SKM-1 treated with dmso at 0.1 percent for 144 hours (cell line): Measurements from ENCODE around the gene WDR64.

Source experiments
- DNase-seq: peaks from one replicate; lab custom pipeline; 2025; ENCODE audit not compliant: unreplicated experiment; lab: John Stamatoyannopoulos, UW

The WDR64 gene

GRCh38 chr1:241630899-241631298 is 21.2 kb upstream of the WDR64 start:
- DNase-seq, result no peak

GRCh38 chr1:241631674-241632073 is 20.4 kb upstream of the WDR64 start:
- DNase-seq, result no peak

GRCh38 chr1:241632987-241633386 is 19.1 kb upstream of the WDR64 start:
- DNase-seq, result no peak

- no peak for DNase-seq
These were observed 16.4 kb upstream of the WDR64 start for GRCh38 chr1:241635556-241636152.

- no peak for DNase-seq
These were observed 15.8 kb upstream of the WDR64 start for GRCh38 chr1:241636291-241636690.

GRCh38 chr1:241637046-241637590 is 15.0 kb upstream of the WDR64 start:
- DNase-seq, result no peak

GRCh38 chr1:241637604-241638003 is 14.5 kb upstream of the WDR64 start:
- peak; percentile 81 for DNase-seq

GRCh38 chr1:241638099-241638682 is 13.9 kb upstream of the WDR64 start:
- DNase-seq, result no peak

GRCh38 chr1:241638909-241639622 is 13.0 kb upstream of the WDR64 start:
- DNase-seq, result peak; percentile 64

- DNase-seq, result peak; percentile 75
These were observed 12.4 kb upstream of the WDR64 start for GRCh38 chr1:241639623-241640148.

- peak; percentile 94 for DNase-seq
These were observed 11.8 kb upstream of the WDR64 start, which contains the start of the genes CHML and OPN3 for GRCh38 chr1:241640149-241640866. CHML (minus strand) TSS chr1:241640369; CDS start chr1:241635766, 4,603 bp downstream. OPN3 (minus strand) TSS chr1:241640369; CDS start chr1:241640254, 115 bp downstream.

GRCh38 chr1:241640867-241641622 is 11.0 kb upstream of the WDR64 start:
- DNase-seq, result peak; percentile 92

GRCh38 chr1:241641773-241642592 is 10.1 kb upstream of the WDR64 start:
- no peak for DNase-seq

GRCh38 chr1:241642593-241642944 is 9.5 kb upstream of the WDR64 start:
- DNase-seq, result no peak

- DNase-seq, result no peak
These were observed 7.8 kb upstream of the WDR64 start for GRCh38 chr1:241644259-241644658.

GRCh38 chr1:241645199-241645598 is 6.9 kb upstream of the WDR64 start:
- no peak for DNase-seq

GRCh38 chr1:241646201-241646600 is 5.9 kb upstream of the WDR64 start:
- DNase-seq, result no peak

GRCh38 chr1:241647658-241648057 is 4.4 kb upstream of the WDR64 start:
- DNase-seq, result no peak

- no peak for DNase-seq
These were observed 3.9 kb upstream of the WDR64 start for GRCh38 chr1:241648159-241648558.

- no peak for DNase-seq
These were observed 1.9 kb downstream of the WDR64 start for GRCh38 chr1:241654019-241654418.
